ENCODE measurements around the gene GRIK1.

Gene GRIK1

DNA sequence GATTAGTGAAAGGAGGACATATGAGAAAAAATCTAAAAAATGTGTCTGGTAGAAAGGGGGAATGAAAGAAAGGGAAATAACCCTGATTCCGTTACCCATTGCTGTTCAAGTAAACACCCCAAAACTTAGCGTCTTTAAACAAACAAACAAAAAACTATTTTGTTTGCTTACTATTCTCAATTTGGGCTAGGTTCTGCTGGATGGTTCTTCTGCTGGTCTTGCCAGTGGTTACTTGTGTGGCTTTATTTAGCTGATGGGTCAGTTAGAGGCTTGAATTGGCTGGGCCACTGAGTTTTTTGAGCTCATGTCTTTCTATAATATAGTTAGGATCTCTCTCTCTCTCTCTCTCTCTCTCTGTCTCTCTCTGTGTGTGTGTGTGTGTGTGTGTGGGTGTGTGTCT is 112.1 kb downstream of the GRIK1 start:
- no peak for DNase-seq (ENCODE audit: low read depth)

DNA sequence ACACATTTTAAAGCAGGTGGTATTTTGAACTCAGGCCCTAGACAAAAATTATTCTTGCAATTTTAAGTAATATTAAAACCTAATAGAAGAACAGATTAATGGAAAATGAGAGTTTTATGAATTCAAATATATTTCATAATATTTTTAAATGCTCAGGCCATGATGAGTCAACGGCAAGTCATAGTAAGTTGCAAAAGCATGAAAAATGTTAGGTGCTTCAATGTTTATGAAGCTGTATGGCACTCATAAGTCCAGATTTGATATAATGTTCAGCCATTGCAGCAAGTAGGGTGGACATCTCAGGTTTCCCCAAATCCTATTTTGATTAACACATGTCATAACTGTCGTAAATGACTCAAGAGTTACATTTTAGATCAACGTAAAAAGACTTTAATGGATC is 112.6 kb downstream of the GRIK1 start:
- no peak for DNase-seq (ENCODE audit: low read depth)

- no peak for DNase-seq (ENCODE audit: low read depth)
Measured at GRCh38 chr21:29826386-29826785, 113.4 kb downstream of the GRIK1 start.

DNA sequence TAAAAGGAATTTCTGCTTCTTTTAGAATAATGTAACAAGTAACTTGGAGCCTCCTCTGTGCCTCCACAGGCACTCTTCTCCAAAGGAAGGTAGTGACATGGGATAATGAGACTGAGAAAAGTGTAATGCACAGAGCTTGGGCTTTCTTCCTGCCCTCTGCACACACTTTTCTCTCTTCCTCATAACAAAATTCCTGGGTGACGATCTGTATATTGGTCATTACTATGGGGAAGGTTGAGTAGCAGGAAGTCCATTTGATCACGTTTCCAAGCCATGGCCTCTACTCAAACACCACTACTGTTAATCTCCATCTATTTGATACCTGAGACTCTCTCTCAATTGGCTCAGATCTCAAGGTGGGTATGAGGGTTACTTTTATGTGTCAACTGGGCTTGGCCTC is 113.9 kb downstream of the GRIK1 start:
- DNase-seq (ENCODE audit: low read depth), result no peak

DNA sequence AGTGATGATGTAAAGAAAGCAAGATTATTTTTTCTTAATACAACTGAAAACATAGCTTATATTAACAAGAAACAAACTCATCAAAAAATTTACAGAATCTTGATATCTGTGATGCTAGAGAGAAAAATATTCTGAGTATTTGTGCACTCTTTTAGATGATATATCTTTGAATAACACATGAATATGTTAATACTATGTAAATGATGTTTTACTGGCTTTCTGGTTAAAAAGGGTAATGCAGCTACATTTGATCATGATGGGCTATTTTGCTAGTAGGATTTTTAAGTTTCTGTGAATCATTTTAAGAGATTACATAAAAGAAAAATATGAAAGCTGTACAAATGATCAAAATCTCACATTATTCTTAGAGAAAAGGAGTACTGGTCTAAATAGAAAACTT is 114.5 kb downstream of the GRIK1 start:
- no peak for DNase-seq (ENCODE audit: low read depth)

DNA sequence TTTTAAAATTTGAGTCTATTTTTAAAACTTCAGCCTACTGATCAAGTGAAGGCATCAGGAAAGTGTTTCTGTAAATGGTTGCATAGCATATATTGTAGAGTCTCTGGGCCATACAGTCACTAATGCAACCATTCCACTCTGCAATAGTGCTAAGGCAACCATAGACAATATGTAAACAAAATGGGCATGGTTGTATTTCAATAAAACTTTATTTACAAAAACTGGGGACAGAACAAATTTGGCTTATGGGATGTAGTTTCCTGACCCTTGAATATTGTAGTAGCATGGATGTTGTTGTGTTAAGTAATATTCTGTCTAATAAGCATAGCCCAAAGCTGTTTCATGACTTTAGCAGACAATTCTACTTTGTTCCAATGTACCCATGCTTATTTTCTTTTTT is 117.7 kb downstream of the GRIK1 start:
- DNase-seq (ENCODE audit: low read depth), result no peak

GRCh38 chr21:29821230-29821629 is 118.6 kb downstream of the GRIK1 start:
- DNase-seq (ENCODE audit: low read depth), result no peak

DNA sequence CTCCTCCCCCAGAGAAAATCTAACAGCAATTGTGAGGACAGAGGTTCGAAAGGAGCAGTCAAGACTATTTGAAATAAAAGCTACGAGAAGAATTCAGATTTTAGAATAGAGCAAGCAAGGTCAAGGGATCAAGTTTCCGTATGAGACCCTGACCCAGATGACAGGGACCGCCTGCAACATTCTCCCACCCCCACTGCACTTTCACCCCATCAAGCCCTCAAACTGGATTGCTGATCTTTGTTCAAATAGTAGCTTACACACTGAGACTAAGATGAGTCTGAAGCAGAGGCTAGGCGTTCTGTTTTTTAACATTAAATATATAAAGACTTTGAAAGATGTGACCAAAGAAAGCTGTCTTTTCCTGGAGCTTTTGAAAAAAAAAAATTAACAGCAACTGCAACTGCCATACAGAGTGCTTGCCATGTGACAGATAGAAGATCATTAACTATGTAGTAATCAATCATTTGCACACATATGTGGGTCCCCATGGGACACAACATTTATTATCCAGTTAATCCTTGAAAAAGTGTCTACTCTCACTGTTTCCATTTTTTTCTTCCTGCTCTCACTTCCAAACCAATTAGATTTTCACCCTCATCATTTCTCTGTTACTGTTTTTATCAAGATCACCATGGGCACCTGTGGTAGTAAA is 120.0 kb downstream of the GRIK1 start:
- DNase-seq (ENCODE audit: low read depth), result no peak

- DNase-seq (ENCODE audit: low read depth), result no peak
Measured at GRCh38 chr21:29818383-29818921, 121.3 kb downstream of the GRIK1 start.

DNA sequence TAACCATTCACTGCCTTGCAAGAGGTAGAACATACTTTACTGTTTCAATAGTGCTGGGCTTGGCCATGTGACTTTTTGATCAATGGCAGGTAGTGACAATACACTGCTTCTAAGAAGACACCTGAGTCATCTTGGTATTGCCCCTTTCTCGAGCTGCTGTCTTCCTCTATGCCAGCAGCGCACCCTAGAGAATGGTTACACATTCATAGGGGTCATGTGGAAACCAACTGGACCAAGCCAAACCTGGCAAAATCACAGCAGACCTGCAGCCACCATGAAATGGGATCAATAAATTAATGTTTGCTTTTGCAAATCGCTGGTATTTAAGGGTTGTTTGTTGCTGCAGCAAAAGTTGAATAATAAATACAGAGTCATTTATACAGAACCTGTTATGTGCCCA is 122.3 kb downstream of the GRIK1 start:
- DNase-seq (ENCODE audit: low read depth), result no peak

GRCh38 chr21:29812947-29813346 is 126.8 kb downstream of the GRIK1 start:
- DNase-seq (ENCODE audit: low read depth), result no peak

DNA sequence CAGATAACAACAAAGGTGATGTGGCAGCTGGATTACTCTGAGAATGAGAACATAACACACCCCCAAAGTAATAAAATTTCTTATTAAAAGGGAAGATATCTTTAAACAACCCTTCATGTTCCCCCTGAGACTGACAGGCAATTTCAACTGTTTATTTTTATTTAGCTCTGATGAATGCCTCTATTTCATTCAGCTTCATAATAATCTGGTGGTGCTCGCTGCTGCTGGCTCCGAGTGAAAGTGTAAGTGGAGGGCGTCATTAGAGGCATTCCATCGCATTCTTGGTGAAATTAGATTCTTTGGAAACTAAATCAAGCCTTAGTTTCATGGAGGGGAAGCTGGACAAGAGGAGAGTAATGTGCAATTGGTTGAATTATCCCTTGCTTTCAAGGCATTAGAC is 128.9 kb downstream of the GRIK1 start:
- DNase-seq (ENCODE audit: low read depth), result no peak

DNA sequence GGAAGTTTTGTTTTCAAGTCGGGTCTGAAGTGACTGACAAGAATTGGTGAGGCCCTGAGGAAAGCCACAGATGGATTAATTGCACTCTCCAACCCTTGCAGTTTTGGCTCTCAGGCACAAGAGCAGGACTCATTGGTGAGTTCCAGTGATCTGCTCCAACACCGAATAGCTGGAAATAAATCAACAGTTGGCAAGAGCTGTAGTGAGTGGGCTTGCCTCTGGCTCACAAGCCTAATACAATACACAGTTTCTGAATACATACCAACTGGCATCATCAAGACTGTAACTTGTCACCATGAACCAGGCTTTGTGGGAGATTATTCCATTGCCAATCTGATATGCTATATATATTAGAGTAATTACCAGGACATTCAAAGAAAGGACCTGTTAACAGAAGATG is 131.6 kb downstream of the GRIK1 start:
- DNase-seq (ENCODE audit: low read depth), result no peak

DNA sequence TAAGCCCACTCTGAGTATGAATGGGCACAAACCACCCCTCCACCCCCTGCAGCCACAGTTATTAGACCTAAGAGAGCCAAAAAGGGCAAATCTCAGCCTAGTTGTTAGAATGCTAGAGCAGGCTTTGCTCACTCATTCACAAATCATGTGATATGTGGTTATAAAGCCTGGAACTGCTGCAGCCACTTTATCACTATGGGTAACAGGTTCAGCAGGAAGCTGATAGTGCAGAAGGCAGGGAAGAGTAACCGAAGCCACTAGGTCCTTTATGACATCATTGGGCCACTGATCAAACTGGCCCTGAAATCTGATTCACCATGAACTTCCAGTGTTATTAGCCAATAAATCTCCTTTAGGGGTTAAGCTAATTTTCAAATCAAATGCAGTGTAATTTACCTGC is 134.7 kb downstream of the GRIK1 start:
- DNase-seq (ENCODE audit: low read depth), result no peak

DNA sequence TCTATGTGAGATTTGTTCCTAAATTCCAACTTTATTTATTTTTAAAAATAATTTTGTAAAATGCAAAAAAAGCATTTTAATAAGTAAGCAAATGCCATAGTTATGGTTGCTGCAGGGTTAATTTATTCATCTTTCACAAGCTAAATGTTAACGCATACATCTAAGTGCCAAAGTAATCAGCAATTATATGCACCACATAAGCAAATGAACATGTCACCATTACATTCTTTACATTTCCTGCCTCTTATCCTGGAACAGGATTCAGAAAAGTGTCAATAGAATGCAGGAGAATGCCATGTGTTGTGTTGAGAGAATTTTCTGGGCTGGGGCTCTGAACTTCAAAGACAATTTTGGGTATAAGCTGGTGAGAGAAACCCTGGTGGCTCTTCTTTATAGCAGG is 136.6 kb downstream of the GRIK1 start:
- DNase-seq (ENCODE audit: low read depth), result no peak

DNA sequence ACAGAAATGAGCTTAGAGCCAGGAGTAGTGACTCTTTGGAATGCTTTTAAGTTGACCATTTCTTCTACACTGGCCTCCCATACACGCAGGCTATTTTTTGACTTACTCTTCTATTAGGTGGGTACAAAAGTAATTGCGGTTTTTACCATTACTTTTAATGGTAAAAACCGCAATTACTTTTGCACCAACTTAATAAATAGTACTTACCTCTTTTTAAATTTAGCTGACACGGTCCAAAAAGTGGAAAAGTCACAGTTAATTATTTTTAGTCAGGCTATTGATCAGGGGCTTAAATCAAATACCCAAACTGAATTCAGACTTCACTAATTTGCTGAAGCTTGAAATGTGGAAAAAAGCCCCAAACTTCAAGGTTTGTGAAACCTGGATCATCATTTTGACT is 138.7 kb downstream of the GRIK1 start:
- no peak for DNase-seq (ENCODE audit: low read depth)

GRCh38 chr21:29800056-29800455 is 139.7 kb downstream of the GRIK1 start:
- DNase-seq (ENCODE audit: low read depth), result no peak

DNA sequence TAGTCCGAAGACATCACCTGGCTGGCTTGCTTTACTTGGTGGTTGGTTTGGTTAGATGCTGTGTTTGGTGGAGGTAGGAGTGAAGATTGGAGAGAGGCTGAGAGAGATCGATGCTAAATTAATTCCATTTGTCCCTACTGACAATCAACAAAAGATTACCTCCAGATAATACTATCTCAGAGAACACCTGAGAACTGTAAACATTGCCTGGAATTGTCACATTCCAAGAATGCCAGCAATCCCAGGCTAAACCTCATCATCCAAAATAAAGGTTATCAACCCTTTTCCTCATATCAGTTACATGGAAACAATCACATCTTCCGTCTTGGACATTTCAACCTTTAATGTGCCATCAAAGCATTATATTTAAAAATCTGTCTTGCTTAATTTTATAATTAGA is 141.0 kb downstream of the GRIK1 start:
- no peak for DNase-seq (ENCODE audit: low read depth)

- DNase-seq (ENCODE audit: low read depth), result no peak
Measured at GRCh38 chr21:29797155-29797554, 142.6 kb downstream of the GRIK1 start.

- no peak for DNase-seq (ENCODE audit: low read depth)
Measured at GRCh38 chr21:29793712-29794111, 146.1 kb downstream of the GRIK1 start.

DNA sequence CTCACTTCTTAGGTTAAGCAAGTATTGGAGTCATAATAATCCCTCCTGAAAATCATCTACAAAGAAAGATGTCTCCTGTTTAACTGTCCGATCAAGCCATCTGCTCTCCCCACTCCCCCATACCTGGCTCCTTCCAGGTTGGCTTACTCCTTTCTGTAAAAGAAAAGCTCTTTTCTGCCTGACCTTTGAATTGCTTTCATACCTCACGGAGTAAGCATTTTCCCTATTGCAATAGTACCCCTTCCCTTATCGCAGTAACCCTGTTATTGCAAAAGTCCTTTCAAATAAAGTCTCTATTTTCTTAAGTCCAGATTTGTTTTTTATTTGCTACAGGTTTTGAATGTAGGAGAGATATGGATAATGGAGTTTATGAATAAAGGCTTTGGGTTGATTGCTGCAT is 150.4 kb downstream of the GRIK1 start:
- DNase-seq (ENCODE audit: low read depth), result no peak

- no peak for DNase-seq (ENCODE audit: low read depth)
Measured at GRCh38 chr21:29788752-29789151, 151.0 kb downstream of the GRIK1 start.

DNA sequence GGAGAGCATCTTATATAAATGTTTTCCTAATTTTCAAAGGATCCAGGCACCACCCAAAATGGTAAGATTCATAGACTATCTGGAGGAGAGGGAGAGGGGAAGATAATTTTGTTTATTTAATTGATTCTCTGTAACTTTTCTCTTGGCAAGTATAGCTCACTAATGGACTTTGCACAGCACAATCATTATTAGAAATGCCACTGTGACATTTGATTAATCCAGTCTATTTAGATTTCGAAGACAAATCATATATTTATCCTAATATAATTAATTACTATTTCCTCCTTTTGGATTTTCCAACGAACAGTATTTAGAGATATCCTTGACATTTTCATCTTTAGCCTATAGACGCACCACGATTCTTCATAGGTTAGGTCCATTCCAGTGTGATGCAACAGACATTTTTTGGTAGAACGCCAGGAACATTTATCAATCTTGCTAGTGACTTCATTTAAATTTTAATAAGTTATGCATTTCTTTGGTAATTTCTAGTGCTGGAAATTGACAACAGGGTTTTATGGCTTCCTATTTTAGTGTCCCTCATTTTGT is 152.4 kb downstream of the GRIK1 start:
- DNase-seq (ENCODE audit: low read depth), result no peak

Data from GM04503 (cell line).